B cell (primary cell): Measurements from ENCODE around the gene DBX1. TPM values are rescaled to one million over a fixed set of nuclear protein-coding genes. Genes with fewer than 3 reads are reported as not detected.

Experiments
- ATAC-seq: fragments of 200-7000 bp; cut with Tn5 transposase; one replicate; pipeline ENCODE4 v1.10.0; 2021; ENCODE audit warnings: low read depth, mild to moderate bottlenecking, moderate number of reproducible peaks, moderate library complexity
- CTCF ChIA-PET: fragments of 350-600 bp; sonication (Branson Sonifier 250); formaldehyde crosslinking; loops from one replicate; lab custom pipeline; 2021; ENCODE audit warnings: antibody characterized with exemption, inconsistent platforms; lab: Charles Lee
- POLR2A ChIA-PET: fragments of 350-600 bp; sonication (Branson Sonifier 250); formaldehyde crosslinking; loops from one replicate; lab custom pipeline; 2021; ENCODE audit warnings: antibody characterized with exemption; lab: Charles Lee
- DNase-seq: peaks from one replicate; pipeline ENCODE4 v3.0.0; 2013
- H2AFZ ChIP-seq: 2 replicates; pipeline ENCODE4 v1.6.1; 2012; ENCODE audit warnings: mild to moderate bottlenecking, low read depth, low read length; ENCODE audit not compliant: insufficient read depth, poor library complexity, severe bottlenecking
- H3K27ac ChIP-seq, 2 donors: 1 replicate in 1 of 2; 2 replicates in 1 of 2; pipeline ENCODE4 v1.5.1; 2012 to 2013; ENCODE audit warnings: low read length in 2 of 2, mild to moderate bottlenecking in 2 of 2, moderate library complexity in 1 of 2
- H3K27me3 ChIP-seq, 4 experiments: fragments of 200-600 bp in 1 of 4; sonication (generic) in 1 of 4; replicated peaks in 1 of 4; 1 replicate in 2 of 4; 2 replicates in 2 of 4; pipeline versions ENCODE4 v1.6.1 to v1.7.0; 2013 to 2016; ENCODE audit warnings: low read length in 3 of 4, mild to moderate bottlenecking in 2 of 4, mixed read lengths in 1 of 4, moderate library complexity in 1 of 4; ENCODE audit not compliant: insufficient read depth in 4 of 4, control insufficient read depth in 3 of 4; ENCODE audit errors: control extremely low read depth in 1 of 4
- H3K36me3 ChIP-seq, 2 experiments: replicated peaks in 1 of 2; 1 replicate in 1 of 2; 2 replicates in 1 of 2; pipeline versions ENCODE4 v1.6.1 to v1.7.1; 2013; ENCODE audit warnings: low read length in 1 of 2; ENCODE audit not compliant: insufficient read depth in 2 of 2, control insufficient read depth in 1 of 2; ENCODE audit errors: control extremely low read depth in 1 of 2, extremely low read depth in 1 of 2
- H3K4me1 ChIP-seq, 2 donors: fragments of 200-600 bp in 1 of 2; sonication (generic) in 1 of 2; 1 replicate in 1 of 2; 2 replicates in 1 of 2; pipeline versions ENCODE4 v1.5.1 to v1.6.1; 2013 to 2017; ENCODE audit warnings: low read length in 2 of 2; ENCODE audit not compliant: control insufficient read depth in 2 of 2, insufficient read depth in 2 of 2
- H3K4me2 ChIP-seq: replicated peaks from 2 replicates; pipeline ENCODE3; 2012; ENCODE audit warnings: mild to moderate bottlenecking, low read depth, low read length; ENCODE audit not compliant: poor library complexity, severe bottlenecking
- H3K4me3 ChIP-seq, 5 experiments: fragments of 200-600 bp in 1 of 5; sonication (generic) in 1 of 5; 1 replicate in 3 of 5; 2 replicates in 2 of 5; pipeline versions ENCODE4 v1.5.1 to v1.7.0; 2011 to 2016; ENCODE audit warnings: low read length in 4 of 5, mild to moderate bottlenecking in 4 of 5, low read depth in 2 of 5, control low read depth in 1 of 5, moderate library complexity in 1 of 5; ENCODE audit not compliant: insufficient read depth in 1 of 5; ENCODE audit errors: control extremely low read depth in 1 of 5, extremely low read depth in 1 of 5
- H3K79me2 ChIP-seq: fragments of 200-600 bp; sonication (generic); one replicate; pipeline ENCODE4 v1.6.0; 2016; ENCODE audit warnings: low read length; ENCODE audit not compliant: control insufficient read depth, insufficient read depth
- H3K9ac ChIP-seq: fragments of 200-600 bp; sonication (generic); 2 replicates; pipeline ENCODE4 v1.6.1; 2017; ENCODE audit warnings: mild to moderate bottlenecking, low read length, moderate library complexity
- H3K9me3 ChIP-seq, 3 donors: one replicate each; pipeline versions ENCODE4 v1.6.1 to v1.7.1; 2013; ENCODE audit warnings: low read length in 2 of 3; ENCODE audit not compliant: control insufficient read depth in 2 of 3, insufficient read depth in 1 of 3; ENCODE audit errors: control extremely low read depth in 1 of 3
- H4K20me1 ChIP-seq: 2 replicates; pipeline ENCODE4 v1.6.0; 2012; ENCODE audit warnings: mild to moderate bottlenecking, low read length; ENCODE audit not compliant: insufficient read depth, control insufficient read depth, poor library complexity, severe bottlenecking
- H3K27ac Mint-ChIP-seq: one replicate; pipeline ENCODE4 v1.8.0; 2021; ENCODE audit warnings: mixed read lengths
- H3K27me3 Mint-ChIP-seq: one replicate; pipeline ENCODE4 v1.8.0; 2021; ENCODE audit warnings: mixed read lengths
- H3K4me1 Mint-ChIP-seq: one replicate; pipeline ENCODE4 v1.8.0; 2021; ENCODE audit warnings: mixed read lengths
- H3K4me3 Mint-ChIP-seq: one replicate; pipeline ENCODE4 v1.8.0; 2021; ENCODE audit warnings: mixed read lengths
- H3K9me3 Mint-ChIP-seq: one replicate; pipeline ENCODE4 v1.8.0; 2022; ENCODE audit warnings: mixed read lengths; ENCODE audit not compliant: insufficient read depth
- EZH2 ChIP-seq: IDR thresholded peaks from 2 replicates; pipeline ENCODE4 v1.6.1; 2012; ENCODE audit warnings: borderline replicate concordance, low read depth, mild to moderate bottlenecking, moderate library complexity, low read length; ENCODE audit not compliant: insufficient read depth, poor library complexity, severe bottlenecking
- WGBS: methylation state at CpG from one replicate; pipeline ENCODE4 v1.1.5; 2013; ENCODE audit warnings: missing lambda C conversion rate; ENCODE audit not compliant: insufficient coverage; 5-methylcytosine and 5-hydroxymethylcytosine counted together
- intact Hi-C: fragments of 100-400 bp; cut with micrococcal nuclease; formaldehyde crosslinking; loops from one replicate; pipeline ENCODE4 v1.10.0; 2022
- polyA plus RNA-seq: library from polyadenylated mRNA; depleted of rRNA; stranded (reverse); fragments of >200 nt; gene quantifications from 2 replicates; pipeline ENCODE4 v1.2.3, GENCODE V29; 2012
- total RNA-seq, 2 donors: library from RNA; stranded (reverse); fragments of 120-200 nt in 1 of 2; gene quantifications; 1 replicate in 1 of 2; 2 replicates in 1 of 2; pipeline versions ENCODE4 v1.2.3 to v1.2.4, GENCODE V29; 2013 to 2022
- TF ChIP-seq, protein P1 (sequence below): fragments of 200-600 bp; IDR thresholded peaks from one replicate; pipeline ENCODE4 v1.8.0; 2022; ENCODE audit warnings: antibody characterized with exemption, mild to moderate bottlenecking

The DBX1 gene
- total and polyA plus RNA-seq, 2 donors (not counting 1 experiment from before 2014, with no cell fraction given): not detected

DNA sequence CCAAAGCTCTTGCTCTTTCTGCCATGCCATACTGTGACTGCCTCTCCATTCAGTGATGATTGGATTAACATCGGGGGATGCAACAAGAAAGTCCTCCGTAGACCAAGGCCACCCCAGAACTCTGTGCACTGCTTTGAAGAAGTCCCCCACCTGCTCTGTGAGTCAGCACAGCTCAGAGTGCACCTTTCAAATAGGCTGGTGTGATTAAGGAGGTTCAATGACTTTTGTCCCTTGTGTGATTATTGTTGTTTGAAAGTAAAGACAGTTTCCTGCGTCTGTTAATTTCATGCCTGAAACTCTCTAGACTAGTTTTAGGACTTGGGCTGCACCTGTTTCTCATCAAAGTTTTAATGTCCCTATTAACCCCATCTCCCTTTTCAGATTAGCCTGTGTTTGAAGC lies 33.0 kb upstream of the DBX1 start:
- no peak overlapping the region for H3K27ac Mint-ChIP-seq
- Histone ChIP-seq H3K4me3 (no peak overlapping the region), H3K9me3 (no peaks in the 10 kb centered on the region), H3K27me3 (no peaks in the 10 kb centered on the region), H3K9ac (no peak overlapping the region), H4K20me1 (no peaks in the 10 kb centered on the region), H3K4me1 (no peaks in the 10 kb centered on the region), H3K27ac (no peak overlapping the region), H3K79me2 (no peaks in the 10 kb centered on the region), H3K4me2 (no peak overlapping the region), H2AFZ (no peak overlapping the region), H3K36me3 (no peaks in the 10 kb centered on the region)
- intact Hi-C loops: no loop called here
- peaks cover 10% of the 10 kb centered on the region for H3K27me3 Mint-ChIP-seq
- DNase-seq (no peak), ATAC-seq (no peak)
- H3K4me3 Mint-ChIP-seq: no peak overlapping the region
- ChIA-PET POLR2A (no interaction called here), CTCF (no interaction called here)
- TF ChIP-seq, protein P1, sequence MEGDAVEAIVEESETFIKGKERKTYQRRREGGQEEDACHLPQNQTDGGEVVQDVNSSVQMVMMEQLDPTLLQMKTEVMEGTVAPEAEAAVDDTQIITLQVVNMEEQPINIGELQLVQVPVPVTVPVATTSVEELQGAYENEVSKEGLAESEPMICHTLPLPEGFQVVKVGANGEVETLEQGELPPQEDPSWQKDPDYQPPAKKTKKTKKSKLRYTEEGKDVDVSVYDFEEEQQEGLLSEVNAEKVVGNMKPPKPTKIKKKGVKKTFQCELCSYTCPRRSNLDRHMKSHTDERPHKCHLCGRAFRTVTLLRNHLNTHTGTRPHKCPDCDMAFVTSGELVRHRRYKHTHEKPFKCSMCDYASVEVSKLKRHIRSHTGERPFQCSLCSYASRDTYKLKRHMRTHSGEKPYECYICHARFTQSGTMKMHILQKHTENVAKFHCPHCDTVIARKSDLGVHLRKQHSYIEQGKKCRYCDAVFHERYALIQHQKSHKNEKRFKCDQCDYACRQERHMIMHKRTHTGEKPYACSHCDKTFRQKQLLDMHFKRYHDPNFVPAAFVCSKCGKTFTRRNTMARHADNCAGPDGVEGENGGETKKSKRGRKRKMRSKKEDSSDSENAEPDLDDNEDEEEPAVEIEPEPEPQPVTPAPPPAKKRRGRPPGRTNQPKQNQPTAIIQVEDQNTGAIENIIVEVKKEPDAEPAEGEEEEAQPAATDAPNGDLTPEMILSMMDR: no peak
- no peak for TF ChIP-seq EZH2
- WGBS: 89% methylated on average over 2 of the region's 3 CpGs
- no peaks in the 10 kb centered on the region for H3K9me3 Mint-ChIP-seq
- no peaks in the 10 kb centered on the region for H3K4me1 Mint-ChIP-seq

DNA sequence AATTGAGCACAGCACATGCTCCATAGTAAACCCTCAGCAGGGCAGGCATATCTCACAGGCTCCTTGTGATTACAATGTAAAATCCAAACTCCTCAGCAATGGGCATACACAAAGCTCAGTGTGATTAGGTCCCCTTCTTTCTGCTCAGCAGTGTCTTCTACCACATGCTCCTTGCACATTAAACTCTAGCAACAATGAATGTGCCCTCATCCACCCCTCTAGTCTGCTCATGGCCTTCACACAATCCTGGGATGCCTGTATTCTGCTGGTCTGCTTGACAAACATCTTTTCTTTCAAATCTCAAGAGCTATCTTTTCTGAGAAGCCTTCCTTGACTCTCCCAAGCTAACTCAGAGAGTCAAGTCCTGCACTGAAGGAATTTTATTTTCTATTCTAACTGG lies 32.4 kb upstream of the DBX1 start:
- H3K27ac Mint-ChIP-seq: no peak overlapping the region
- DNase-seq (no peak), ATAC-seq (no peak)
- Histone ChIP-seq H3K27ac (no peak overlapping the region), H3K9ac (no peak overlapping the region), H3K79me2 (no peaks in the 10 kb centered on the region), H3K36me3 (no peaks in the 10 kb centered on the region), H3K27me3 (no peaks in the 10 kb centered on the region), H3K4me2 (no peak overlapping the region), H2AFZ (no peak overlapping the region), H3K9me3 (no peaks in the 10 kb centered on the region), H4K20me1 (no peaks in the 10 kb centered on the region), H3K4me3 (no peak overlapping the region), H3K4me1 (no peaks in the 10 kb centered on the region)
- TF ChIP-seq, protein P1: no peak
- no peak for TF ChIP-seq EZH2
- ChIA-PET POLR2A (no interaction called here), CTCF (no interaction called here)
- no peaks in the 10 kb centered on the region for H3K4me1 Mint-ChIP-seq
- peaks cover 10% of the 10 kb centered on the region for H3K27me3 Mint-ChIP-seq
- H3K9me3 Mint-ChIP-seq: no peaks in the 10 kb centered on the region
- intact Hi-C loops: no loop called here
- H3K4me3 Mint-ChIP-seq: no peak overlapping the region
